CD14-positive monocyte (primary cell): Measurements from ENCODE around the gene ANO2. TPM values are rescaled to one million over a fixed set of nuclear protein-coding genes. Genes with fewer than 3 reads are reported as not detected.

Experiments used
- DNase-seq, 3 donors: peaks; one replicate each; pipeline ENCODE4 v3.0.0-alpha.2; 2011 to 2022
- H2AFZ ChIP-seq: 2 replicates; pipeline ENCODE4 v1.6.0; 2012; ENCODE audit warnings: mild to moderate bottlenecking, low read depth, low read length, inconsistent platforms; ENCODE audit not compliant: insufficient read depth, poor library complexity, severe bottlenecking
- H3K27ac ChIP-seq, 2 donors: 1 replicate in 1 of 2; 2 replicates in 1 of 2; pipeline ENCODE4 v1.5.1; 2012 to 2013; ENCODE audit warnings: low read length in 2 of 2, control low read depth in 1 of 2, inconsistent platforms in 1 of 2, low read depth in 1 of 2, mild to moderate bottlenecking in 1 of 2
- H3K27me3 ChIP-seq, 2 donors: one replicate each; pipeline versions ENCODE4 v1.6.0 to v1.6.1; 2011 to 2013; ENCODE audit warnings: low read length in 2 of 2; ENCODE audit not compliant: control insufficient read depth in 2 of 2, insufficient read depth in 2 of 2
- H3K36me3 ChIP-seq, 2 donors: replicated peaks in 1 of 2; 1 replicate in 1 of 2; 2 replicates in 1 of 2; pipeline versions ENCODE4 v1.5.1 to v1.6.1; 2012 to 2013; ENCODE audit warnings: low read length in 2 of 2, control low read depth in 1 of 2, inconsistent platforms in 1 of 2, mild to moderate bottlenecking in 1 of 2; ENCODE audit not compliant: insufficient read depth in 2 of 2, control insufficient read depth in 1 of 2
- H3K4me1 ChIP-seq, 2 donors: 1 replicate in 1 of 2; 2 replicates in 1 of 2; pipeline versions ENCODE4 v1.5.1 to v1.6.1; 2012 to 2013; ENCODE audit warnings: low read length in 2 of 2, control low read depth in 1 of 2, inconsistent platforms in 1 of 2, mild to moderate bottlenecking in 1 of 2, moderate library complexity in 1 of 2; ENCODE audit not compliant: insufficient read depth in 2 of 2, control insufficient read depth in 1 of 2
- H3K4me2 ChIP-seq: replicated peaks from 2 replicates; pipeline ENCODE3; 2012; ENCODE audit warnings: low read length, moderate library complexity, mild to moderate bottlenecking; ENCODE audit not compliant: poor library complexity, severe bottlenecking; ENCODE audit errors: extremely low read depth
- H3K4me3 ChIP-seq, 3 experiments: fragments of 200-600 bp in 1 of 3; sonication (generic) in 1 of 3; replicated peaks in 1 of 3; 1 replicate in 2 of 3; 2 replicates in 1 of 3; pipeline ENCODE4 v1.5.1; 2011 to 2013; ENCODE audit warnings: low read length in 3 of 3, mild to moderate bottlenecking in 3 of 3, control low read depth in 2 of 3, low read depth in 2 of 3, inconsistent platforms in 1 of 3, moderate library complexity in 1 of 3
- H3K79me2 ChIP-seq: 2 replicates; pipeline ENCODE4 v1.6.0; 2012; ENCODE audit warnings: mild to moderate bottlenecking, control low read depth, inconsistent platforms, low read length, moderate library complexity; ENCODE audit not compliant: insufficient read depth
- H3K9ac ChIP-seq: 2 replicates; pipeline ENCODE4 v1.6.0; 2017; ENCODE audit warnings: low read length, mild to moderate bottlenecking; ENCODE audit not compliant: insufficient read depth, poor library complexity, severe bottlenecking
- H3K9me3 ChIP-seq, 2 donors: replicated peaks in 1 of 2; 1 replicate in 1 of 2; 2 replicates in 1 of 2; pipeline versions ENCODE4 v1.5.1 to v1.6.1; 2012 to 2013; ENCODE audit warnings: low read length in 2 of 2, control low read depth in 1 of 2; ENCODE audit not compliant: control insufficient read depth in 1 of 2, insufficient read depth in 1 of 2
- H4K20me1 ChIP-seq: 2 replicates; pipeline ENCODE4 v1.6.0; 2012; ENCODE audit warnings: mild to moderate bottlenecking, low read length, control low read depth, moderate library complexity; ENCODE audit not compliant: insufficient read depth
- H3K27ac Mint-ChIP-seq, 7 donors: one replicate each; pipeline ENCODE4 v1.8.0; 2020; ENCODE audit warnings: mild to moderate bottlenecking in 7 of 7, mixed read lengths in 7 of 7, moderate library complexity in 6 of 7, inconsistent platforms in 2 of 7
- H3K27me3 Mint-ChIP-seq, 3 donors: one replicate each; pipeline ENCODE4 v1.8.0; 2021 to 2022; ENCODE audit warnings: low read depth in 3 of 3, mild to moderate bottlenecking in 3 of 3, mixed read lengths in 3 of 3, moderate library complexity in 3 of 3, inconsistent platforms in 1 of 3
- H3K36me3 Mint-ChIP-seq, 2 donors: one replicate each; pipeline ENCODE4 v1.8.0; 2020; ENCODE audit warnings: mixed read lengths in 2 of 2, inconsistent platforms in 1 of 2, mild to moderate bottlenecking in 1 of 2
- H3K4me1 Mint-ChIP-seq: one replicate; pipeline ENCODE4 v1.8.0; 2020; ENCODE audit warnings: mild to moderate bottlenecking, mixed read lengths
- H3K4me3 Mint-ChIP-seq, 2 donors: one replicate each; pipeline ENCODE4 v1.8.0; 2020; ENCODE audit warnings: mild to moderate bottlenecking in 2 of 2, mixed read lengths in 2 of 2, moderate library complexity in 1 of 2
- H3K9me3 Mint-ChIP-seq, 7 donors: one replicate each; pipeline ENCODE4 v1.8.0; 2020 to 2022; ENCODE audit warnings: mixed read lengths in 7 of 7, mild to moderate bottlenecking in 6 of 7, moderate library complexity in 6 of 7, inconsistent platforms in 2 of 7
- WGBS: methylation state at CpG from one replicate; pipeline ENCODE4 v1.1.5; 2013; ENCODE audit warnings: missing lambda C conversion rate; ENCODE audit not compliant: insufficient coverage; 5-methylcytosine and 5-hydroxymethylcytosine counted together
- intact Hi-C, 2 donors: fragments of 100-400 bp; cut with micrococcal nuclease; formaldehyde crosslinking; loops; one replicate each; pipeline versions ENCODE4 v1.15.0 to v1.15.1; 2023
- polyA plus RNA-seq, 3 donors: library from polyadenylated mRNA; depleted of rRNA in 1 of 3; unstranded in 2 of 3; stranded (reverse) in 1 of 3; fragments of 300-500 nt in 2 of 3; fragments of >200 nt in 1 of 3; fragmentation: Illumina TruSeq in 2 of 3; gene quantifications; 1 replicate in 2 of 3; 2 replicates in 1 of 3; pipeline ENCODE4 v1.2.3, GENCODE V29; 2012 to 2021
- TF ChIP-seq, protein P1 (sequence below): fragments of 200-600 bp; IDR thresholded peaks from one replicate; pipeline ENCODE4 v1.8.0; 2022; ENCODE audit warnings: antibody characterized with exemption, mild to moderate bottlenecking

Gene ANO2
- polyA plus RNA-seq, 3 donors: not detected

GRCh38 chr12:5654019-5654418 is 291.0 kb downstream of the ANO2 start:
- H3K4me1 ChIP-seq: no peaks in the 10 kb centered on the region
- no peak overlapping the region for H2AFZ ChIP-seq
- no peak overlapping the region for H3K4me3 Mint-ChIP-seq
- H3K9me3 ChIP-seq: no peaks in the 10 kb centered on the region
- H3K4me1 Mint-ChIP-seq: no peaks in the 10 kb centered on the region
- no peak for DNase-seq
- intact Hi-C loops: no loop called here
- no peak overlapping the region for H3K4me3 ChIP-seq
- H4K20me1 ChIP-seq: no peaks in the 10 kb centered on the region
- H3K9ac ChIP-seq: no peak overlapping the region
- H3K9me3 Mint-ChIP-seq: no peaks in the 10 kb centered on the region
- no peak overlapping the region for H3K27ac ChIP-seq
- no peak overlapping the region for H3K27ac Mint-ChIP-seq
- no peak overlapping the region for H3K4me2 ChIP-seq
- H3K27me3 Mint-ChIP-seq: peaks cover 2 to 7% (median 5%) of the 10 kb centered on the region in 3 donors
- H3K36me3 ChIP-seq: no peaks in the 10 kb centered on the region
- no peaks in the 10 kb centered on the region for H3K36me3 Mint-ChIP-seq
- no peaks in the 10 kb centered on the region for H3K79me2 ChIP-seq
- TF ChIP-seq, protein P1, sequence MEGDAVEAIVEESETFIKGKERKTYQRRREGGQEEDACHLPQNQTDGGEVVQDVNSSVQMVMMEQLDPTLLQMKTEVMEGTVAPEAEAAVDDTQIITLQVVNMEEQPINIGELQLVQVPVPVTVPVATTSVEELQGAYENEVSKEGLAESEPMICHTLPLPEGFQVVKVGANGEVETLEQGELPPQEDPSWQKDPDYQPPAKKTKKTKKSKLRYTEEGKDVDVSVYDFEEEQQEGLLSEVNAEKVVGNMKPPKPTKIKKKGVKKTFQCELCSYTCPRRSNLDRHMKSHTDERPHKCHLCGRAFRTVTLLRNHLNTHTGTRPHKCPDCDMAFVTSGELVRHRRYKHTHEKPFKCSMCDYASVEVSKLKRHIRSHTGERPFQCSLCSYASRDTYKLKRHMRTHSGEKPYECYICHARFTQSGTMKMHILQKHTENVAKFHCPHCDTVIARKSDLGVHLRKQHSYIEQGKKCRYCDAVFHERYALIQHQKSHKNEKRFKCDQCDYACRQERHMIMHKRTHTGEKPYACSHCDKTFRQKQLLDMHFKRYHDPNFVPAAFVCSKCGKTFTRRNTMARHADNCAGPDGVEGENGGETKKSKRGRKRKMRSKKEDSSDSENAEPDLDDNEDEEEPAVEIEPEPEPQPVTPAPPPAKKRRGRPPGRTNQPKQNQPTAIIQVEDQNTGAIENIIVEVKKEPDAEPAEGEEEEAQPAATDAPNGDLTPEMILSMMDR: no peak
- no peaks in the 10 kb centered on the region for H3K27me3 ChIP-seq

DNA sequence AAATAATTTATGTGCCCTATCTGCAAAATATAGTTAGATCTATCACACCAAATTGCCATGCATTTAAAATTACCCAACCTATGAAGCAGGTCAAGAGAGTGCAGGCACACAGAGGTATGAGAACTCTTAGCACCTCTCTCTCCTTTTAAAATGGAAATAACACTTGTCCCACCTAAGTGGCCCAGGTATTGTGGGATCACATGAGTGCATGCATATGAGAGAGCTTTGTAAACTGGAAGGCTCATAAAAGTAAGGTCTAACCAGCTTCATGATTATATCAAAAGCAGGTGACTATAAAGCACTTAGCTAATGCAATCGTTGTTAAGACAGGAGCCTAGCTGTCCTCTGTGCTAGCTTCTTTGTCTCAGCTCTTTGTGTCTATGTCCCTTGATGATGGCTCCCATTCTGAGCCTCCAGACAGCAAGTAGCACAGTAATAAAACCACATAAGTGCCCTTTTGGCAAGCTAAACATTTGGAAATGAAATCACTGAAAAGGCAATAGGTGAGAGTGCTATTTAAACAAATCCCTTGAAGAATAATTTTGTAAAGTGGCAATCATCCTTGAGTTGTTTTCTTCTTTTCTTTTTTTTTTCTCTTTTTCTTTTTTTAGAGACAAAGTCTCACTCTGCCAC is 294.1 kb downstream of the ANO2 start:
- Histone ChIP-seq H3K9ac (no peak overlapping the region), H3K36me3 (no peaks in the 10 kb centered on the region), H4K20me1 (no peaks in the 10 kb centered on the region), H3K4me1 (no peaks in the 10 kb centered on the region), H3K4me2 (no peak overlapping the region), H3K79me2 (no peaks in the 10 kb centered on the region), H3K27ac (no peak overlapping the region), H3K4me3 (no peak overlapping the region), H3K27me3 (no peaks in the 10 kb centered on the region), H2AFZ (no peak overlapping the region), H3K9me3 (no peaks in the 10 kb centered on the region)
- TF ChIP-seq, protein P1: no peak
- WGBS: 75% methylated on average over 1 of the region's 1 CpG
- Mint-ChIP-seq H3K9me3 (no peaks in the 10 kb centered on the region), H3K27ac (no peak overlapping the region), H3K4me1 (no peaks in the 10 kb centered on the region), H3K36me3 (no peaks in the 10 kb centered on the region), H3K27me3 (peaks cover 0 to 13% (median 5%) of the 10 kb centered on the region in 3 donors), H3K4me3 (no peak overlapping the region)
- intact Hi-C loops: no loop called here
- no peak for DNase-seq
